HG03575 (cell line): ENCODE measurements around the gene ANKH.
"Not testable (repeated sequence)": the region's sequence is repeated elsewhere in the genome, so short reads cannot be mapped to it uniquely, and the experiment has no call there.

Source experiments
- ATAC-seq: cut with Tn5 transposase; IDR thresholded peaks from one replicate; pipeline ENCODE4 v1.9.1; 2021; ENCODE audit not compliant: unreplicated experiment, insufficient number of reproducible peaks, low FRiP score; ENCODE audit errors: extremely low read depth

Gene ANKH

GRCh38 chr5:14863105-14863504 lies 8.5 kb downstream of the ANKH start:
- no peak for ATAC-seq

- no peak for ATAC-seq
Observed at GRCh38 chr5:14861123-14861765, 10.3 kb downstream of the ANKH start.

DNA sequence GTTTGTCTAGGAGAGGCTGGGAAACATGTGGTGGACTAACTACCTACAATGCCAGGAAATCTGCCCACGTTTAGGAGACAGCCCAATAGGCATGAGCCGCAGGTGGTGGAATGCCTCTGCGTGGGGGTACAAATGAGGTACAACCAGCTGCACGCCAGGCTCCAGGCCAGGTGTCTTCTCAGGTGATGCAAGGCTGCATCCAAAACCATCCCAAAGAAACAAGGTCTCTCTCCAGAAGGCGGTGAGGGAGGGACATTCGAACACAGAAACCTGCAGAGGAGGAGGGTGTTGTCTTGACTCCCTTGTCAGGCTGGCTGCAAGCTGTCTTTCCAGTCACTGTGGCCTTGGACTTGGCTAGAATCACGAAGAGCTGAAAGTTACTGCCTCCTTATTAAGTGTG lies 11.6 kb downstream of the ANKH start:
- ATAC-seq: no peak

DNA sequence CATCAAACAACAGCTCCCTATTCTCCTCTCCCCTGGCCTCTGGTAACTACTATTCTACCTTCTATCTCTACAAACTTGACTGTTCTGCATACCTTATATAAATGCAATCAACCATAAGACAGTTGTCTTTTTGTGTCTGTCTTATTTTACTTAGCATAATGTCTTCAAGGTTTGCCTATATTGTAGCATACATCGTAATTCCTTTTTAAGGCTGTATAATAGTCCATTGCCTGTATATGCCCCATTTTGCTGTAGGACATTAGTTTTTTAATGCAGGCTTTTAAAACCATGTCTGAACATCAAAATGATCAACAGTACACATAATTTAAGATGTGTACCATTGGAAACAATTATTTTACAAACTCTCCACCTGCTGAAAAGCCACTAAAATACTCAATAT lies 12.4 kb downstream of the ANKH start:
- ATAC-seq: no peak

DNA sequence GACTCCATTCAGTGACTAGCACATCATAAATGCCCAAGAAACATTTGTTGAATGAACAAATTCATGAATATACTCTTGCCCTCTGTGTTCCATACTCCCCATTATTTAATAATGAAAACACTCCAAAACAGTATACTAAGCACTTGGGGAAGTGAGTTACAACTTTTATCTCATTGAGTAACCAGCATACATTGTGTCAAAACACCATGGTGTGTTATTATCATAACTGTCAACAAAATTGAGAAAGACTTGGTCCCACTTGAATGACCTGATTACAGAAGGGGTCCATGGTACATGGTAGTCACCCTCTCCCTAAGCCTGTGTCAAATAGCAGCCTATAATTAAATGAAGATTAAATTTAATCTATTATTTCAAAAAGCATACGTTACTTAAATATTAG lies 16.2 kb downstream of the ANKH start:
- no peak for ATAC-seq

DNA sequence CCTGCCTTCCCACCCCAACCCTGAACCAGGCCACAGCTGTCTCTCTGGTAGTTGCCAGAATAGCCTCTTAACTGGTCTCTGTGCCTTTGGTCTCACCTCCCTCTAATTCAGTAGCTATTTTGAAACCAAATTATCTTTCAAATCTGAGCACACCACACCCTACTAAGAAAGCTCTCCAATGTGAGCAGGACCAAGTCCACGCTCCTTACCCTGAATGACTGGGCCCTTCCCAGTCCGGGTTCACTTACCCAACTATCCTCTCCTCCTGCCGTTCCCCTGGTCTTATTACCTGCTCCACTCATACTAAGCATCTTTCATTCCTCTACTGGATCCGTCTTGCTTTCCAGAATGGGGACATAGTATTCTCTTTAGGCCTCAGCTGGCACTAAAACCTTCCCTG lies 16.8 kb downstream of the ANKH start:
- ATAC-seq: no peak

DNA sequence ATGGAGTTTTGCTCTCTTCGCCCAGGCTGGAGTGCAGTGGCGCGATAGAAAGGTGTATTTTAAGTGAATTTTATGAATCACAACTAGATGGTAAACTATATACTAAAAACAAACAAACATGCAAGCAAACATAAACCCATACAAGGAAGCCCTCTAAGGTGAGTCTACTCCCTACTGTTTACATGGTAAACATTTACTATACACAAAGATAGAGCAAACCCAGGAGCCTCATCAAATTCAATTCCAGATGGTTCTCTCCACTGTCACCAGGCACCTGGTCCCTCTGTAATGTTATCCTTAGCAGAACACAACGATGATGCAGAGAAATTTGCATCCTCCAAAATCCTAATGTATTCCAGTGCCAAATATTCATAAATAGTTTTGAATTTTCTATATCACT lies 17.9 kb downstream of the ANKH start:
- no peak for ATAC-seq

DNA sequence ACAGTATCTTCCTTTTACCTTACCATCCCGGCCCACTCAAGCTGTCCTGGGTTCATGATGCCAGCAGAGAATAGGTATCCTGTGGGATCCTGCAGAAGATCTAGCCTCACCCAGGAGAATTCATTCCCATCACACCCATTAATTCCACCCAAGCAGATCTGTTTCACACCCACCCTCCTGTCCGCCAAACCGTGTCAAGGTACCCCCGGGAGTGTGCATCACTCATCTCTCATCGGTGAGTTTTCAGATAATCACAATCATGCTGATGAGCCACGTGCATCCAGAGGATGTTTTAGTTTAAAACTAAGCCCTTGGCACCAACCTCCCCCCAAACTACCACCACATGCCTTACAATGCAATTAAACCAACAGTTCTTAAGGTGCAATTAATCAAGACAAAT lies 18.8 kb downstream of the ANKH start:
- no peak for ATAC-seq

DNA sequence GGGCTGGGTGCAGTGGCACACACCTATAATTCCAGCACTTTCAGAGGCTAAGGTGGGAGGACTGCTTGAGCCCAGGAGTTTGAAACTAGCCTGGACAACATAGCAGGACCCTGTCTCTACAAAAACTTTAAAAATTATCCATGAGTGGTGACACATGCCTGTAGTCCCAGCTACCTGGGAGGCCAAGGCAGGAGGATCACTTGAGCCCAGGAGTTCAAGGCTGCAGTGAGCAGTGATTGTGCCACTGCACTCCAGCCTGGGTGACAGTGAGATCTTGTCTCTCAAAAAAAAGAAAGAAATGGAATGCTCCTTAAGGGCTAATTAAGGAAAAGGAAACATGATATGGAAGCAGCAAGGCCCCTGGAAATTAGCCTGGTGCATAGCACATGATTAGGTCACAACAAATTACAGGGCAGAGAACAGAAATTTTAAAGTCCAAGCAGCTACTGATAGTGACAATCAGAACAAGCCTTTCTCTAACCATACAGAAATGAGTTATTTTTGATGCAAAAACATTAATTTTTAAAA lies 19.5 kb downstream of the ANKH start:
- ATAC-seq: no peak

- ATAC-seq: no peak
Observed at GRCh38 chr5:14851597-14851996, 20.0 kb downstream of the ANKH start.

DNA sequence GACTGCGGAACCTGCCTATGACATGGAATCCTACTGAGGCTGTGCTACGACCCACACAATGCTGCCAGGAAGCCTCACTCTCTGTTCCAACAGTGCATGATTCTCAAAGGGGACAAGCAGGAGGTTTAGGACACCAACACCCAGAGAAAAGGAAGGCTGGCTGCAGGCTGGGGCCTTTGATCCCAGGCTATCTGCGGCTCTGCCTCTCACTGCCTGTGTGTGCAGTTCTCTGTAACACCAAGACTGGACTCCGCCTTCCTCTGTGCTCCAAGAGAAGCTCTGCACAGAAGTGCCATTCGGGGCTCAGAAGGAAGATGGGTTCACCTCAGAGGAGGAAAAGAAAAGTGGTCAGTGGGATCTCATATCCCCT lies 20.5 kb downstream of the ANKH start:
- ATAC-seq: no peak

GRCh38 chr5:14850419-14851049 lies 21.0 kb downstream of the ANKH start:
- ATAC-seq: no peak

DNA sequence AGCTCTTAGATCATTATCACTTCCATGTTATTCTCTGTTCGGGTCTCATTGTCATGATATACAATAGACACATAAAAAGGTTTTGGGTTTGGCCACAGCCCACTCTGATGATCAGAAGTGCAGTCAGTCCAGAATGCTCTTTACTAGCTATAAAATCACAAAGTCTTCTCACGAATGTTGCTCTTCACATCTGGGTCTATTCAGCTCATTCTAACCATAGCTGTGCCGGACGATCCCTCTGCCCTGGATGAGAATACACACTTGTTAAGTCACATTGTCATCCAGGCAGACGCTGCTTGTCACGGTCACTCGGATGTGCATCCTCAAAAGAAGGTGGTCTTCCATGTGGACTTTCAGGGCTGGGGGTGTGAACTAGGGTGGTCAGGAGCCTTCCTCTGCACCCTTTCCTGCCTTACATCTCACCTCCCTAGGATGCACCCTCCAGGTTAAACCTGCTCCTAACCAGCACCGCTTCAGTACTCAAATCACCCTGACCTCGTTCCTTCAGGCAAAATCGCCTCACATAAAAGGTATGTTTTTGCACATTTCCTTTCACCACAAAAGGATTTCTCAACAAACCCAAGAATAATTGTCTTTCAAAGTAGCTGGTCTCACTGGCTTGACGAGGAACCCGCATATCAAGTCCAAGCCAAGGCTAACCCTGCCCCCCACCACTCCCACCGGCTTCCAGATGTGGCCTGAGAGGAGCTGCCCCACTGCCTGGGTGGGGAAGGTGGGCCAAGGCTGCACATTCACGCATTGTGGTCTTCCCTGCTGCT lies 21.9 kb downstream of the ANKH start:
- no peak for ATAC-seq

GRCh38 chr5:14848942-14849341 lies 22.6 kb downstream of the ANKH start:
- ATAC-seq: not testable (repeated sequence)

DNA sequence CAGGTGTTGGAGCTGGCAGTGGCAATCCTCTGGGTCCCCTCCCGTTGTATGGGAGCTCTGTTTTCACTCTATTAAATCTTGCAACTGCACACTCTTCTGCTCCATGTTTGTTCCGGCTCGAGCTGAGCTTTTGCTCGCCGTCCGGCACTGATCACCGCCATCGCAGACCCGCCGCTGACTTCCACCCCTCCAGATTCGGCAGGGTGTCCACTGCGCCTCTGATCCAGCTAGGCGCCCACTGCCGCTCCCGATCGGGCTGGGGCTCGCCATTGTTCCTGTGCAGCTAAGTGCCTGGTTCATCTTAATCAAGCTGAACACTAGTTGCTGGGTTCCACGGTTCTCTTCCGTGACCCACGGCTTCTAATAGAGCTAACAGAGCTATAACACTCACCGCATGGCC lies 23.2 kb downstream of the ANKH start:
- ATAC-seq: no peak

GRCh38 chr5:14847471-14847870 lies 24.1 kb downstream of the ANKH start:
- ATAC-seq: no peak

DNA sequence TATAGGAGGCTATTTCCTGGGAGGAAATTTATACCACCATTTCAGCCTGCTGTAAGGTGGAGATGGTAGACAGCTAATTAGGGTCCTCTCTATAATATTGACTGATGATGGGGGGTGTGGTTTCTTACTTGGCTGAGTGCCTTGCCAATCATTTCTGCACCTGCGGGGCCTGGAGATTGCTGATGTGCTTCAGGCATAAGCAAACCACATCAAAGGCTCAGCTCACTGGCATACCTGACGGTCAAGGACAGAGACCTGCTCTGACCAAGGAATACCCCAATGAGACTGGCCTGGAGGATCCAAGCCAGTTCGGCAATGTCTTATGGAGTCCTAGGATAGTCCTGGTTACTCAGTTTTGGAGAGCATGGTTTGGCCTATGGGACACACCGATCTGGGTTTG lies 29.5 kb downstream of the ANKH start:
- no peak for ATAC-seq

- no peak for ATAC-seq
Observed at GRCh38 chr5:14840624-14841023, 31.0 kb downstream of the ANKH start.

DNA sequence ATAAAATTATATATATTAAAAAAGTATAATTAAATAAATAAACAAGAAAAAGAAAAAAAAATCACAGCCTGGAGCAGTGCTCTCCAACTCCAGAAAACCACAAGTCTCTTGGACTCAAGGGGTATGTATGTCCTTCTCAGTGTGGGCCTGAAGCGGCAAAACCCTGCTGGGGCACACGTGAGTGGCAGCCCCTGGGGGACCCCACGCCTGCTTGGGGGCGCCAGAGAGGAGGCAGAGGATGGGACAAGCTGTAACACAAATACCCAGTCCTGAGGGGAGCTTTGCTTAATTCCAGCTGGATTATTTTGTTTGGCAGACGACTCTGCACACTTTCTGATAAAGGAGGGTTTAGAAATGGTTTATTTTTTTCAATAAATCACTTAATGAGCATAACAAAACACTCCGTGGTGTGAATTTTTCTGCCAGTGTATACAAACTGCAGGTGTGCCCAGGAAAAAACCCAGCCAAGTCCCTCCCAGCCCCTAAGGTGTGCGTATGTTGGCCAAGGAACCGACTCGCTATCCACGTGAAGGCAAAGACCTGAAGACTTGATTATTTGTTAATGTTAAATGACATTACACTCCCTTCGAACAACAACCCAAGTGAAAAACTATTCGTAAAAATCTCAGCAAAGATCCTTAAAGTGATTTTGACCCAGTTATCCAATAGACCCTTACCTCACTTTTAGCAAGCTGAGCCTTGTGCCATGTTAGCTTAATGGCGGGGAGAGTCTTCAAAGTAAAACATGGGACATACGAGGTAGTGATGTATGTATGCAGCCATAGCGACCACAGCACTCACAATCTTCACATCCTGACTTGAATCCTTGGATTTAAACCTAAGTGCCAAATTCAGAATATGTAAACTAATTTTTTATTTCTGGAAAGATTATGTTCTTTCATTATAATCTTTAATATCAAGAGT lies 32.9 kb downstream of the ANKH start:
- ATAC-seq: no peak
